H1 (cell line): ENCODE measurements around the gene PTPRH. TPM values are rescaled to one million over a fixed set of nuclear protein-coding genes. Genes with fewer than 3 reads are reported as not detected.

ENCODE experiments used
- E2F6 ChIP-seq: IDR thresholded peaks from 2 replicates; pipeline ENCODE4 v1.6.1; 2012; ENCODE audit warnings: inconsistent platforms
- EZH2 ChIP-seq: fragments of 200-600 bp; sonication (generic); IDR thresholded peaks from 2 replicates; pipeline ENCODE4 v1.7.1; 2012; ENCODE audit warnings: low read depth, mild to moderate bottlenecking, moderate library complexity, low read length, inconsistent platforms; ENCODE audit not compliant: severe bottlenecking
- RFX5 ChIP-seq: IDR thresholded peaks from 2 replicates; pipeline ENCODE4 v1.6.1; 2011; ENCODE audit warnings: low read depth, low read length, improper control_type of control experiment, borderline replicate concordance
- RXRA ChIP-seq: IDR thresholded peaks from 2 replicates; pipeline ENCODE4 v1.6.1; 2011; ENCODE audit warnings: low read depth, mild to moderate bottlenecking, low read length, moderate library complexity; ENCODE audit not compliant: insufficient read depth
- SP1 ChIP-seq: IDR thresholded peaks from 2 replicates; pipeline ENCODE4 v1.6.1; 2011; ENCODE audit warnings: low read depth, low read length
- SP2 ChIP-seq: IDR thresholded peaks from 2 replicates; pipeline ENCODE4 v1.6.1; 2012; ENCODE audit warnings: mild to moderate bottlenecking, low read length, inconsistent platforms
- polyA plus RNA-seq, 7 experiments: library from polyadenylated mRNA; depleted of rRNA in 3 of 7; stranded (reverse) in 5 of 7; unstranded in 2 of 7; fragments of >200 nt in 5 of 7; fragments of 200-250 nt in 2 of 7; gene quantifications; 1 replicate in 5 of 7; 2 replicates in 1 of 7; 4 replicates in 1 of 7; pipeline versions ENCODE4 v1.2.1 to v1.2.3, GENCODE V29; 2011 to 2013; ENCODE audit warnings: missing spikeins in 2 of 7, mixed read lengths in 2 of 7
- total RNA-seq: library from RNA; stranded (reverse); fragmentation: NEBNext Ultra II Directional; extraction: Animal tissue kit (Norgen Biotek cat#: 25700); gene quantifications from 2 replicates; pipeline ENCODE4 v1.2.1, GENCODE V29; 2021

The PTPRH gene
- total and polyA plus RNA-seq, 2 of the 8 experiments (the other 6 are each of a cell fraction or from before 2014, with no cell fraction given) = 0.30 to 0.39 TPM

DNA sequence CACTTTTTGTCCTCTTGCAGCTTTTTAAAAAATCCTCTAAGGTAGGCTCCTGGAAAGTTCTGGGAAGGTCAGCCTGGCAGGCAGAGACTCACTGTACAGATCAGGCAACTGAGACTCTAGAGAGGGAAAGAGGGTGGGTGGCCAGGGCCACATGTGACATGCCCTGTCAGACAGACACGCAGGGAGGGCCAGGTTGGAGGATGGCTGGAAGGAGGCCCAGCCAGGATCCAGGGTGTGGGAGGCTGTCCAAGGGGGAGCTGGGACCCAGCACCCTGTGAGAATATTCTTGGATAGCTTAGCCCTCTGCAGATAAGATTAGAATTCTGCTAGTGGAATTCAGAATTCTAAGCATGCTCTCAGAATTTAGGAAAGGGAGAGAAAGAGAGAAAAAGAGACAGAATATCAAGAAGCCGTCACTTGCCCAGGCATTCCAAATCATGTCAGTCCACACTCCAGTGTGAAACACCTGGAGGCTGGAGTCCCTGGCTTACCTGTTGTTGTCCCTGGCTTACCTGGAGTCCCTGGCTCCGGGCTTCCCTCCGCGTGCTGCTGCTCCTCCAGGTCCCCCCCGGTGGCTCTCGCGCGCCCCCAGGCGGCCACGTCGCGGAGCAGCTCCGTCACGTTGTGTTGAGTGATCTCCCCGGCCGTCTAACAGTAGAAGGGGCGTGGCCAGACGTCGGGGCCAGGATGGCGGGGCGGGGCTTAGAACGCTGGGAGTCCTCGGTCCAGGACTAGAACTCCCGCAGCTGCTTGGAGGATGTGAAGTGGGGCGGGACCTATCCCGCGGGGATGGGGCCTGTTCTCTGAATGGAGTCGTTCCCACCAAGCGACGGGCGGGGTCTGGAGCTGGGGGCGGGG is 48.9 kb downstream of the PTPRH start (continued):
- TF ChIP-seq RXRA (no peak), SP1 (peak; percentile 63; the same call in 1 of the 2 replicates), SP2 (no peak), E2F6 (no peak; the same call in 1 of the 2 replicates), RFX5 (no peak), EZH2 (no peak)
- TF ChIP-seq, all 59 proteins: peak for 13
